Brain microvascular endothelial cell (primary cell): ENCODE data around the gene REC8.
A peak's percentile ranks its signal among the peaks of the same experiment; 100 is the strongest.

Experiments
- DNase-seq: peaks from one replicate; pipeline ENCODE4 v3.0.0-alpha.2; 2020
- H3K27ac ChIP-seq: fragments of 250-450 bp; sonication (Bioruptor Pico); 2 replicates; pipeline ENCODE4 v1.5.1; 2020; ENCODE audit warnings: mild to moderate bottlenecking, moderate library complexity
- H3K27me3 ChIP-seq: fragments of 250-450 bp; sonication (Bioruptor Pico); replicated peaks from 2 replicates; pipeline ENCODE4 v1.5.1; 2020; ENCODE audit warnings: mild to moderate bottlenecking
- H3K36me3 ChIP-seq: fragments of 250-450 bp; sonication (Bioruptor Pico); replicated peaks from 2 replicates; pipeline ENCODE4 v1.5.1; 2020; ENCODE audit warnings: mild to moderate bottlenecking
- H3K4me3 ChIP-seq: 2 replicates; pipeline ENCODE4 v1.5.1; 2011; ENCODE audit warnings: low read depth, mild to moderate bottlenecking, control low read depth, low read length, moderate library complexity
- in situ Hi-C: cut with HindIII; loops from 2 replicates; pipeline ENCODE4 v1.10.0; 2017; ENCODE audit warnings: low sequenced_read_pairs, low pct_ligation_motif_present
- TF ChIP-seq, protein P1 (sequence below): IDR thresholded peaks from 2 replicates; pipeline ENCODE4 v1.5.1; 2011; ENCODE audit warnings: low read depth, mild to moderate bottlenecking, moderate library complexity, low read length, control low read depth, inconsistent platforms; ENCODE audit errors: missing control alignments

The REC8 gene

GRCh38 chr14:24146453-24146977, 25.4 kb upstream of the REC8 start, which contains the start of gene PSME2:
Gene PSME2 (minus strand): TSS chr14:24146610. CDS start chr14:24146581, 29 bp downstream.
- Histone ChIP-seq H3K27me3 (no peaks in the 10 kb centered on the region), H3K27ac (peak within 1 kb of the TSS; percentile 82), H3K36me3 (peaks cover 27% of the 10 kb centered on the region), H3K4me3 (peak within 1 kb of the TSS; percentile 91)
- TF ChIP-seq, protein P1, sequence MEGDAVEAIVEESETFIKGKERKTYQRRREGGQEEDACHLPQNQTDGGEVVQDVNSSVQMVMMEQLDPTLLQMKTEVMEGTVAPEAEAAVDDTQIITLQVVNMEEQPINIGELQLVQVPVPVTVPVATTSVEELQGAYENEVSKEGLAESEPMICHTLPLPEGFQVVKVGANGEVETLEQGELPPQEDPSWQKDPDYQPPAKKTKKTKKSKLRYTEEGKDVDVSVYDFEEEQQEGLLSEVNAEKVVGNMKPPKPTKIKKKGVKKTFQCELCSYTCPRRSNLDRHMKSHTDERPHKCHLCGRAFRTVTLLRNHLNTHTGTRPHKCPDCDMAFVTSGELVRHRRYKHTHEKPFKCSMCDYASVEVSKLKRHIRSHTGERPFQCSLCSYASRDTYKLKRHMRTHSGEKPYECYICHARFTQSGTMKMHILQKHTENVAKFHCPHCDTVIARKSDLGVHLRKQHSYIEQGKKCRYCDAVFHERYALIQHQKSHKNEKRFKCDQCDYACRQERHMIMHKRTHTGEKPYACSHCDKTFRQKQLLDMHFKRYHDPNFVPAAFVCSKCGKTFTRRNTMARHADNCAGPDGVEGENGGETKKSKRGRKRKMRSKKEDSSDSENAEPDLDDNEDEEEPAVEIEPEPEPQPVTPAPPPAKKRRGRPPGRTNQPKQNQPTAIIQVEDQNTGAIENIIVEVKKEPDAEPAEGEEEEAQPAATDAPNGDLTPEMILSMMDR: peak; percentile 2
- peak; percentile 96 for DNase-seq
- in situ Hi-C loops: no loop called here

DNA sequence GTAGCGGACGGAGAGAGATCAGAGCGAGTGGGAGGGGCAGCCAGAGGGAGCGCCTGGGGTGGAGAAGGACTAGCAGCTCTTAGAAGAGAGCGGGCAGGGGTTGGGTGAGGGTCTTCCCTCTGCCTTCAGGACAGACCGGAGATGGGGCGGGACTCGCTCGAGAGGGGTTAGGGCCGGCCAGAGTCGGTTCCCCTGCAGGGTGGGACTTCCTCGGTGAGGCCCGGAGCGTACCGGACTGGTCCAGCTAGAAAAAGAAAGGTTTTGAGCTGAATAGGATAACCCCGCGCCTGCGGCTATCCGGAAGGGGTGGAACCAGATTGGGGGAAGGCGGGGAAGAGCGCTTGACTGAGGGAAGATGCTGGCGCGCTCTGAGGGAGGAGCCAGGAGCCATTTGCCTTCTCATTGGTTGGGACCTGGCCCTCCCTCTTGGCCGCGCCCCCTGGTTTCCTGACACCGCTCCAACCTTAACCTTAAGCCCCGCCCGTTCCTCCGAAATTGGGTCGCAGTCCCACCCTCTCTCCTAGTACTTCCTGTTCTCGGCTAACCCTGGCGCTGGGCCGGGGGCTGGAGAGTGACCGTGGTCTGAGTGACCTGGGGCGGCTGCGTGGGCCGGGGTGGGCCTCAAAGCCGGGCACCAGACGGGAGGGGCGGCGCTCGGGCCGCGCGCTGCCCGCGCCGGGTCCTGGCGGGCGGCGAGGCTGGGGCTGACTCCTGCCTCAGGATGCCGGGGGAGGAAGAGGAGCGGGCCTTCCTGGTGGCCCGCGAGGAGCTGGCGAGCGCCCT, 24.7 kb upstream of the REC8 start, which contains the start of gene RNF31:
Gene RNF31, plus strand, starts transcription at position 521 of the 783 bp plus-strand sequence. Its CDS starts 201 bp downstream, at position 722.
- TF ChIP-seq, protein P1: no peak
- Histone ChIP-seq H3K4me3 (peak within 1 kb of the TSS; percentile 91), H3K36me3 (peaks cover 33% of the 10 kb centered on the region), H3K27ac (peak within 1 kb of the TSS; percentile 82), H3K27me3 (no peaks in the 10 kb centered on the region)
- in situ Hi-C loops: no loop called here
- DNase-seq: peak; percentile 97

DNA sequence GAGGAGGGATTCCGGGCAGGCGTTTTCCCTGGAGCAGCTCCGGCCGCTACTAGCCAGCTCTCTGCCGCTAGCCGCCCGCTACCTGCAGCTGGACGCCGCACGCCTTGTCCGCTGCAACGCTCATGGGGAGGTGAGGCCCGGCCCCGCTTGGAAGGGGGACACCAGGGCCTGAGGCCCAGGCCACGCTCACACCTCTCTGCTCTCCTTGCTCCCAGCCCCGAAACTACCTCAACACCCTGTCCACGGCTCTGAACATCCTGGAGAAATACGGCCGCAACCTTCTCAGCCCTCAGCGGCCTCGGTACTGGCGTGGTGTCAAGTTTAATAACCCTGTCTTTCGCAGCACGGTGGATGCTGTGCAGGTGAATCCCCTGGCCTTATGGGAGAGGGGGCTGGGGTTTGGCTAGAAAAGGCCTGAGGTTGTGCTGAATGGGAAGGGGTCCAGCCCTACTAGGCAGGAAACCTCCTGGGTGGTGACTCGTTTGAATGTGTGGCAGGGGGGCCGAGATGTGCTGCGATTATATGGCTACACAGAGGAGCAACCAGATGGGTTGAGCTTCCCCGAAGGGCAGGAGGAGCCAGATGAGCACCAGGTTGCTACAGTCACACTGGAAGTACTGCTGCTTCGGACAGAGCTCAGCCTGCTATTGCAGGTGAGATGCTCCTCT, 24.0 kb upstream of the REC8 start:
- Histone ChIP-seq H3K4me3 (peak overlapping the region; percentile 91), H3K27me3 (no peaks in the 10 kb centered on the region), H3K36me3 (peaks cover 38% of the 10 kb centered on the region), H3K27ac (peak overlapping the region; percentile 46)
- TF ChIP-seq, protein P1: no peak
- in situ Hi-C loops: no loop called here
- DNase-seq: no peak

- no peak overlapping the region for H3K4me3 ChIP-seq
- no peaks in the 10 kb centered on the region for H3K27me3 ChIP-seq
- TF ChIP-seq, protein P1: no peak
- no peak overlapping the region for H3K27ac ChIP-seq
- H3K36me3 ChIP-seq: peaks cover 33% of the 10 kb centered on the region
- in situ Hi-C loops: no loop called here
- no peak for DNase-seq
Measured at GRCh38 chr14:24149302-24149969, 22.4 kb upstream of the REC8 start.

DNA sequence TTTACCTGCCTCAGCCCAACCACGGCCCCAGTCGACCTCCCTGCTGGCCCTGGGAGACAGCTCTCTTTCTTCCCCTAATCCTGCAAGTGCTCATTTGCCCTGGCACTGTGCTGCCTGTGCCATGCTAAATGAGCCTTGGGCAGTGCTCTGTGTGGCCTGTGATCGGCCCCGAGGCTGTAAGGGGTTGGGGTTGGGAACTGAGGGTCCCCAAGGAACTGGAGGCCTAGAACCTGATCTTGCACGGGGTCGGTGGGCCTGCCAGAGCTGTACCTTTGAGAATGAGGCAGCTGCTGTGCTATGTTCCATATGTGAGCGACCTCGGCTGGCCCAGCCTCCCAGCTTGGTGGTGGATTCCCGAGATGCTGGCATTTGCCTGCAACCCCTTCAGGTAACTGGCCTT, 21.8 kb upstream of the REC8 start:
- Histone ChIP-seq H3K36me3 (peaks cover 39% of the 10 kb centered on the region), H3K27ac (no peak overlapping the region), H3K4me3 (no peak overlapping the region), H3K27me3 (no peaks in the 10 kb centered on the region)
- no peak for DNase-seq
- in situ Hi-C loops: no loop called here
- TF ChIP-seq, protein P1: no peak
